Activated naive CD8-positive, alpha-beta T cell treated with anti-CD3 and anti-CD28 coated beads, Interleukin-2, amount 50 U/mL, for 24 hours (primary cell): Measurements from ENCODE around the gene ALG14.
"Not testable (repeated sequence)": the region's sequence is repeated elsewhere in the genome, so short reads cannot be mapped to it uniquely, and the experiment has no call there.

Source experiments
- ATAC-seq: fragments of 150-1000 bp; cut with Tn5 transposase; one replicate; pipeline ENCODE4 v1.10.0; 2021
- DNase-seq: peaks from one replicate; pipeline ENCODE4 v3.0.0; 2021
- H3K27ac Mint-ChIP-seq: one replicate; pipeline ENCODE4 v1.8.0; 2021; ENCODE audit warnings: mild to moderate bottlenecking, mixed read lengths
- H3K27me3 Mint-ChIP-seq: one replicate; pipeline ENCODE4 v1.8.0; 2021; ENCODE audit warnings: mixed read lengths
- H3K36me3 Mint-ChIP-seq: one replicate; pipeline ENCODE4 v1.8.0; 2021; ENCODE audit warnings: low read depth, mixed read lengths
- H3K4me1 Mint-ChIP-seq: one replicate; pipeline ENCODE4 v1.8.0; 2021; ENCODE audit warnings: mixed read lengths
- H3K4me3 Mint-ChIP-seq: one replicate; pipeline ENCODE4 v1.8.0; 2021; ENCODE audit warnings: mild to moderate bottlenecking, moderate library complexity, mixed read lengths
- H3K9me3 Mint-ChIP-seq: one replicate; pipeline ENCODE4 v1.8.0; 2021; ENCODE audit warnings: mixed read lengths

The ALG14 gene

GRCh38 chr1:95040032-95040525, 32.7 kb downstream of the ALG14 start:
- no peaks in the 10 kb centered on the region for H3K9me3 Mint-ChIP-seq
- H3K4me3 Mint-ChIP-seq = no peak overlapping the region
- no peaks in the 10 kb centered on the region for H3K4me1 Mint-ChIP-seq
- H3K27ac Mint-ChIP-seq = no peak overlapping the region
- H3K36me3 Mint-ChIP-seq = no peaks in the 10 kb centered on the region
- no peak for ATAC-seq
- no peaks in the 10 kb centered on the region for H3K27me3 Mint-ChIP-seq
- no peak for DNase-seq

- no peak overlapping the region for H3K4me3 Mint-ChIP-seq
- DNase-seq = no peak
Observed at GRCh38 chr1:95039360-95040031, 33.3 kb downstream of the ALG14 start.

GRCh38 chr1:95035536-95035935, 37.2 kb downstream of the ALG14 start:
- ATAC-seq (no peak), DNase-seq (no peak)
- Mint-ChIP-seq H3K27me3 (no peaks in the 10 kb centered on the region), H3K36me3 (peaks cover 4% of the 10 kb centered on the region), H3K9me3 (no peaks in the 10 kb centered on the region), H3K4me3 (no peak overlapping the region), H3K4me1 (no peaks in the 10 kb centered on the region), H3K27ac (no peak overlapping the region)

More at GRCh38 chr1:95039360-95040031, 33.3 kb downstream of the ALG14 start:
- Mint-ChIP-seq H3K27me3 (no peaks in the 10 kb centered on the region), H3K36me3 (no peaks in the 10 kb centered on the region), H3K4me1 (no peaks in the 10 kb centered on the region), H3K9me3 (no peaks in the 10 kb centered on the region), H3K27ac (no peak overlapping the region)
- ATAC-seq = no peak

GRCh38 chr1:95034506-95034905, 38.2 kb downstream of the ALG14 start:
- Mint-ChIP-seq H3K27ac (no peak overlapping the region), H3K9me3 (peaks cover 2% of the 10 kb centered on the region), H3K4me1 (no peaks in the 10 kb centered on the region), H3K27me3 (no peaks in the 10 kb centered on the region), H3K36me3 (peaks cover 4% of the 10 kb centered on the region), H3K4me3 (no peak overlapping the region)
- DNase-seq = no peak
- ATAC-seq = no peak

- H3K36me3 Mint-ChIP-seq = peaks cover 9% of the 10 kb centered on the region
- no peaks in the 10 kb centered on the region for H3K4me1 Mint-ChIP-seq
- no peak overlapping the region for H3K4me3 Mint-ChIP-seq
- peaks cover 8% of the 10 kb centered on the region for H3K9me3 Mint-ChIP-seq
- H3K27me3 Mint-ChIP-seq = no peaks in the 10 kb centered on the region
- ATAC-seq (no peak), DNase-seq (no peak)
- H3K27ac Mint-ChIP-seq = no peak overlapping the region
Observed at GRCh38 chr1:95033843-95034242, 38.9 kb downstream of the ALG14 start.

DNA sequence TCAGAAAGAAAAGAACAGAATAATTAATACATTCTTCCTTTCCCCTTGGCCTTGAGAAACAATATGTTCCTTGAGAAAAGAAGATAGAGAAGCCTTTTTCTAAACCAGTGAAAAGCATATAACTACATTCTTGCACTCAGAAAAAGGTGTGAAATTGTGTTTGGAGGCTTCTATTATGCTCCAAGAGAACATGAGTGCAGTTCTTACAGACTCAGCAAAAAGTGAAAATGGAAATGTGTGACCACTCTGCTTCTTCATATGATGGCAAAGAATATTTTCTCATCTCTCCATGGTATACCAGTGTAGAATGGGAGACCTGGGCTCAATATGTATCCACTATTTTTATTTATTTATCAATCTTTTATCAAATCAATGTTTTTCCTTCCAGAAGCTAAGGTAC, 43.2 kb downstream of the ALG14 start:
- Mint-ChIP-seq H3K27me3 (no peaks in the 10 kb centered on the region), H3K4me1 (no peaks in the 10 kb centered on the region), H3K36me3 (peaks cover 23% of the 10 kb centered on the region), H3K9me3 (peaks cover 8% of the 10 kb centered on the region), H3K4me3 (no peak overlapping the region), H3K27ac (no peak overlapping the region)
- ATAC-seq (no peak), DNase-seq (no peak)

DNA sequence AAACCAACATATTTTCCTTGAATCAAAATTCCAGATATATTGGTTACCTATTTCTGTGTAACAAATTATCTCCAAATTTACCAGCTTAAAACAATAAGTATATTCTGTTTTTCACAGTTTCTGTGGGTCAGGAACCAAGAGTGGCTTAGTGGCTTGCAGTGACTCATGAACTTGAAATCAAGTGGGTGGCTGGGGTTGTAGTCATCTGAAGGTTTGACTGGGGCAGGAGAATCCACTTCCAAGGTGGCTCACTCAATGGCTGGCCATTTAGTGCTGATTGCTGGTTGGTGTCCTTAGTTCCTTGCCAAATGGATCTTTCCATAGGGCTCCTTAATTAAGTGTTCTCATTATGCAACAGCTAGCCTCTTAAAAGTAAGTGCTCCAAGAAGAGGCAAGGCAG, 43.8 kb downstream of the ALG14 start:
- Mint-ChIP-seq H3K27ac (no peak overlapping the region), H3K36me3 (peaks cover 25% of the 10 kb centered on the region), H3K9me3 (peaks cover 8% of the 10 kb centered on the region), H3K4me3 (no peak overlapping the region), H3K4me1 (no peaks in the 10 kb centered on the region), H3K27me3 (no peaks in the 10 kb centered on the region)
- DNase-seq (no peak), ATAC-seq (no peak)

DNA sequence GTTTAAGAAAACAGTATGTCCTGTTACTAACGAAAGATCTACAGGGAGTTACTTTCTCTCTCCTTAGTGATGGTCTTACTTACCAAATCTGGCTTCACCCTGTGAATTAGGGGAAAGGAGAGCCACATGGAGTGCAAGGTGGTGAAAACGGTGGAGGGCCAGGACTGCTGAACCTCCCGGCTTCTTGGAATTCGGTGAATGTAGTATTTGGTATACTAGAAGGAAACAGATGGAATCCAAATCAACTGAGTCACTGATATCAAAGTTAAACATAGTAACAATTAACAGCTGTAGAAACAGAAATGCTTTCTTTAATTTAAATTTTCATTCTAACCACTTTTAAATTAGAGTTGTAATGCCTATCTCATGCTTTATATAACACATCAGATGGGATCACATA, 45.7 kb downstream of the ALG14 start:
- Mint-ChIP-seq H3K4me3 (no peak overlapping the region), H3K27me3 (no peaks in the 10 kb centered on the region), H3K36me3 (peaks cover 25% of the 10 kb centered on the region), H3K4me1 (peaks cover 7% of the 10 kb centered on the region), H3K9me3 (peaks cover 8% of the 10 kb centered on the region), H3K27ac (no peak overlapping the region)
- ATAC-seq = no peak
- no peak for DNase-seq

DNA sequence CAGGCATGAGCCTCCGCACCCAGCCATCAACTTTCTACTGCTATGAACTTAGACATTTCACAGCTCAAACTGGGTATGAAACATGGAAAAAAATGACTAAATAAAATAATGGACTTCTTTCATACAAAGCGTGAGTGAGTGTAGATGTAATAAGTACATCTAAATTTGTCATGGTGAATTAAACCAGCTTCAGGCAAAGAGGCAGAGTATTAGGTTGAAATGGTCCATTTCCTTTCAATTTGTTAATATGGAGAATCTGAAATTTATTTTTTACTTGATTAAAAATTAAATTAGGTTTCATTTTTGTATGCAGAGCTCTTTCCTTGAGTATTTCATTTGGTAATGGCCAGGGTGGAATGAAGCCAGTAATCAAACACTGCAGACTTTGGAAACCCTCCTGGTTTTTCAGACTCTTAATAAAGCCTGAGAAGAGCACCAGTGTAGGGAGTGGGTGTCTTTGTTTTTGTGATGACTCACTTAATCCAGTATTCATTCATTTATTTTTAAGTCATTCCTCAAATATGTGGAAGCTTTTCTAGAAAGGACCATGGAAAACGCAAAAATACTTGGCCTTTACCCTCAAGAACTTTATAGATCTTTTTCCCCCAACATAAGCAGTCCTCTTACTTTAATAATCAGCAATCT, 49.2 kb downstream of the ALG14 start:
- no peak overlapping the region for H3K27ac Mint-ChIP-seq
- H3K27me3 Mint-ChIP-seq = no peaks in the 10 kb centered on the region
- no peak for DNase-seq
- no peaks in the 10 kb centered on the region for H3K9me3 Mint-ChIP-seq
- peaks cover 18% of the 10 kb centered on the region for H3K36me3 Mint-ChIP-seq
- no peak for ATAC-seq
- no peak overlapping the region for H3K4me3 Mint-ChIP-seq
- H3K4me1 Mint-ChIP-seq = peaks cover 7% of the 10 kb centered on the region

DNA sequence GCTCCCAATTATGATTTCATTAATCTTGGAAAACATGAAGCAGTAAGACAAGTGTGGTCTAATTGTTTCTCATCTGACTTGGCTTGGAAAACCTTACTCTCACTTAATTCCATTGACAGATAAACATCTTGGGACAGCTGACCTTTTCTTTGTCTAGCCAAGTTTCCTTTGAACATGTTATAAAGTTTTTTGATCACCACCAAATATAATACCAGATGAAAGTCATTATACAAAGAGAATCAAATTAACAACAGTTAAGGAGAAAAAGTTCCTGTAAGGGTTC, 50.2 kb downstream of the ALG14 start:
- Mint-ChIP-seq H3K9me3 (no peaks in the 10 kb centered on the region), H3K36me3 (peaks cover 19% of the 10 kb centered on the region), H3K27me3 (no peaks in the 10 kb centered on the region), H3K4me1 (peaks cover 7% of the 10 kb centered on the region), H3K4me3 (no peak overlapping the region), H3K27ac (no peak overlapping the region)
- no peak for ATAC-seq
- no peak for DNase-seq

DNA sequence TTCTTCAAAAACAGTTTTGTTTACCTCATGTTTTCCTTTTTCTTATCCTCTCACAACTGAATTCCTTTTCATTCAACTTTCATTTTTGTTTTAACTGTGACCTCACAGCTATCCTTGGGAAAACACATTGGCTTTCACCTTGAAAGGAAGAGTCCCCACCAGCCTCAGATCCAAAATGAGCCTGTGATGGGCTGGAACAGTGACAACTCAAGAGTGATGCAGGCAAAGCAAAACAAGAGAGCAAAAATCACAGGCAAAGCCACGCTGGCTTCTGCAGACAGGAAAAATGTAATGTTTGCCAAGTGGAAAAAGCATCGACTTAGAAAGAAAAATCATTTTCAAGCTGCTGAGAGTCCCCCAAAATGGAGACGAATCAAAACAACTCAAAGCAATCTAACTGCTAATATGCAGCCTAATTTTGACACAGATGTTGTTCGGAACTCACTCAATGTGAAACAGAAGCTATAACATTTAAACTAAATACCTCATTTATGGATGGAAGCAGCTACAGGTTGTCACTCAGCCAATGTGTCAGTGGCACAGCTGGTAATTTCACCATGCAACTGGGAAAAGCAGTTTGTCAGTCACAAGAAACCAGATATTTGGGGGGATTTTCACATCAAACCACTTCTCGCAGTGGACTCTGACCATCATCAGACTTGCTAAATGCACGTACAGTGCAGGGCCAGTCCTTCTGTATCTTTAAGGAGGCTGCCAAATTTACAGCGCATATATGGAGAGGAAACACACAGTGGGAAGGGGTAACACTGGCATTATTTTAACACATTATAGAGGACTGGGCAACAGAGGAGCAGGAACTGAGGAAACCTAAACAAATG, 50.7 kb downstream of the ALG14 start:
- Mint-ChIP-seq H3K9me3 (no peaks in the 10 kb centered on the region), H3K36me3 (peaks cover 19% of the 10 kb centered on the region), H3K27me3 (no peaks in the 10 kb centered on the region), H3K4me3 (no peak overlapping the region), H3K4me1 (peaks cover 7% of the 10 kb centered on the region), H3K27ac (no peak overlapping the region)
- ATAC-seq = no peak
- DNase-seq = no peak

DNA sequence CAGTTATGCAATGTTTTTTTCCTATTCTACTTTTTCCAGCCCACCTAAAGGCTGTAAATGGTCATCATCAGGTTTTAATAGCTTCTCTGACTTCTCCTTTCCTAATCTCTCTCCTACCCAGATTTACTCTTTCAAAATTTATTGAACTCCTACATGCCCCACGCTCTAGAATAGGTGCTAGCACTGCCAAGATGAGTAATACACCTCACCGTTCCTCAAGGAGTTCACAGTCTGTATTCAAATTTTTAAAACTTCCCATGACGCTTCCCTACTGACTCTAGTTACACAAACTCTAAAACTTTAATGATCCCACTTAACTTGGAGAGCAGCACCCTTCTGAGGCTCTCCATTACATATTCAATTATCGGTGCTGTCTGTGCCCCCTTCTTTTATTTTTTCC, 51.6 kb downstream of the ALG14 start:
- Mint-ChIP-seq H3K27ac (no peak overlapping the region), H3K9me3 (no peaks in the 10 kb centered on the region), H3K27me3 (no peaks in the 10 kb centered on the region), H3K4me1 (peaks cover 7% of the 10 kb centered on the region), H3K4me3 (no peak overlapping the region), H3K36me3 (peaks cover 14% of the 10 kb centered on the region)
- DNase-seq (no peak), ATAC-seq (no peak)

DNA sequence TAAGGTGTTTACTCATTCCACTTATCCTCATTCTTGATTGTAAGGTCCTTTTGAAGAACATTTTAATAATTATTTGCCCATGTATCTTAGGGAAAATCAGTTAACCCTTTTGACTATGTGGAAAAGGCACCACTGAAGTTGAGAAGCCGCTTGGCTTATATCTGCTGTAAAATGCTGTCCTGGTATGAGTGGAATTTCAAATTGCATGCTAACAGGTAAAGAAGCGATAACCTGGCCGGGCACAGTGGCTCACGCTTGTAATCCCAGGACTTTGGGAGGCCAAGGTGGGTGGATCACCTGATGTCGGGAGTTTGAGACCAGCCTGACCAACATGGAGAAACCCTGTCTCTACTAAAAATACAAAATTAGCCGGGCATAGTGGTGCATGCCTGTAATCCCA, 53.3 kb downstream of the ALG14 start:
- H3K27ac Mint-ChIP-seq, H3K4me1 Mint-ChIP-seq, H3K36me3 Mint-ChIP-seq, H3K9me3 Mint-ChIP-seq, H3K4me3 Mint-ChIP-seq, ATAC-seq, DNase-seq, H3K27me3 Mint-ChIP-seq: not testable (repeated sequence)

DNA sequence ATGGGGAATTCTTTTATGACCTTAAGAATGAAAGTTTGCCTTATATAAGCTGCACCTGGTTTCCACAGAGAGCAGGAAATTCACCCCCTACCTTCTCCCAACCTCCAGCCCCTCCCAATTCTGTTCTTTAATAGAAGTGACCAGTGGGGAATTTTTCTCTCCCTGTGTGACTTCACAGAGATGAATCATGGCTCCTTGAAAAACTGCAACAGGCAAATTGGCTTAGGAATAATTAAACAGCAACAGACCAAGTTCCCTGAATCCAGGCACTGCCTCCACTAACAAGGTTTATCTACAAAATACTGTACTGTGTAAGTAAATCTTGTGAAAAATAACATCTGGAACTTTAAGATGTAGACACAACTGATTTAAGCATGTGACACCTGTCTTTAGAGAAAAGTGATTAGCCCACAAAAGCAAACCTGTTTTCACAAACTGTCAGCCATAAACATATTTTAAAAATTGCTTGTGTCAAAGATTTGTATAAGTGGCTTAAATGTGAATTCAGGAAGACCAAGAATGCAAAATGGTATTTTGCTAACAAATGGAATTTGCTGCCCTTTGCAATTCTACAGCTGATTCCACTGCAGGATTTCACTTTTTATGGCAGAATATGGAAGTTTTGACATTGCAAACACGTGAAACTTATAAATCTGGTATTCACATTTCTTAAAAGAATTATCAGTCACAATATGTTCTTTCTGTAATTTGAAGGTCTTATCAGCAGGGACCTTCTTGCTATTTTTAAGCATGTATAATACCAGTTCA, 54.0 kb downstream of the ALG14 start:
- H3K36me3 Mint-ChIP-seq = peaks cover 3% of the 10 kb centered on the region
- DNase-seq = no peak
- H3K27me3 Mint-ChIP-seq = no peaks in the 10 kb centered on the region
- H3K27ac Mint-ChIP-seq = no peak overlapping the region
- ATAC-seq = no peak
- H3K4me1 Mint-ChIP-seq = peaks cover 7% of the 10 kb centered on the region
- H3K4me3 Mint-ChIP-seq = no peak overlapping the region
- H3K9me3 Mint-ChIP-seq = no peaks in the 10 kb centered on the region
